ENCODE measurements around the gene XPNPEP1.

The XPNPEP1 gene

DNA sequence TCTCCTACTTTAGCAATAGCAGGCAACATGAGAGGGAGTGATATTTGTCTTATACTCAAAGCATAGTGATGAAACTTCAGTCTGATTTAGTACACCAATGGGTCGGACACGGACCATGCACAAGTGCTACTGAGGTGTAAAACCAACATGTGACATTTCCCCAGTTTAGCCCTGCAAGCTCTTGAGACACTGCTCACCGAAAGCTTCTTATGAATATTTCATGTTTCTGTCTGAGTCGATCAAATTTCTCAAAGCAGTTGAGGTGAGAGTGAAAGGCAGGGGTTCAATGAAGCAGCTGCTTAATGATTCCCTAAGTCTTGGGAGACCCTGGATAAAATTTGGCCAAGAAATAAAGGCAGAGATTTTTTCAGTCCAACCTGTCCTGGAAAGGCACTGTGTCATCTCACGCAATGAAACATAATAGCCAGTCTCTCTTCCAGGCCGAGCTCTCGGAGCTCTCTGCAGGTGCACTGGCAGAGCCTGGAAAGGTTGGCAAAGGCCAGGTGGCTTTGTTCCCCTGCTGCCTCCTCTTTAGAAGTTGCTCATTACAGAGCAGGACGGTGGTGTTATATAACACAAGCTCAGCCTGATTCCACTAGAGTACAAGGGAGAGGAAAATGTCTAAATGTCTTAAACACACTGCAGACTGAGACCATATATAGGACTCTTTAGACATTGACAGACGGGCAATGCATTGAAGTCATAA, 33.9 kb upstream of the XPNPEP1 start:
- TF ChIP-seq, protein P1, sequence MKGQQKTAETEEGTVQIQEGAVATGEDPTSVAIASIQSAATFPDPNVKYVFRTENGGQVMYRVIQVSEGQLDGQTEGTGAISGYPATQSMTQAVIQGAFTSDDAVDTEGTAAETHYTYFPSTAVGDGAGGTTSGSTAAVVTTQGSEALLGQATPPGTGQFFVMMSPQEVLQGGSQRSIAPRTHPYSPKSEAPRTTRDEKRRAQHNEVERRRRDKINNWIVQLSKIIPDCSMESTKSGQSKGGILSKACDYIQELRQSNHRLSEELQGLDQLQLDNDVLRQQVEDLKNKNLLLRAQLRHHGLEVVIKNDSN (IDR thresholded peaks at IDR 0.05) = no peak
- TF ChIP-seq NFIC (IDR thresholded peaks at IDR 0.05) = peak; percentile 62; the same call in 1 of the 2 replicates
- peak; percentile 61; the same call in 1 of the 2 replicates for TF ChIP-seq TCF12 (IDR thresholded peaks at IDR 0.05; ENCODE audit: low read depth)

- no peak for TF ChIP-seq TCF12 (IDR thresholded peaks at IDR 0.05; ENCODE audit: low read depth)
- TF ChIP-seq ZBTB7A (IDR thresholded peaks at IDR 0.05; ENCODE audit: low read depth) = no peak
- TF ChIP-seq, protein P2, sequence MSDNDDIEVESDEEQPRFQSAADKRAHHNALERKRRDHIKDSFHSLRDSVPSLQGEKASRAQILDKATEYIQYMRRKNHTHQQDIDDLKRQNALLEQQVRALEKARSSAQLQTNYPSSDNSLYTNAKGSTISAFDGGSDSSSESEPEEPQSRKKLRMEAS (IDR thresholded peaks at IDR 0.05) = peak; percentile 63
- peak; percentile 84 for TF ChIP-seq YY1 (IDR thresholded peaks at IDR 0.05; ENCODE audit: low read depth)
- no peak for TF ChIP-seq EGR1 (IDR thresholded peaks at IDR 0.05)
- peak; percentile 59 for TF ChIP-seq RAD21 (IDR thresholded peaks at IDR 0.05; ENCODE audit: low read depth)
Measured at GRCh38 chr10:109956454-109957091, 33.3 kb upstream of the XPNPEP1 start.

DNA sequence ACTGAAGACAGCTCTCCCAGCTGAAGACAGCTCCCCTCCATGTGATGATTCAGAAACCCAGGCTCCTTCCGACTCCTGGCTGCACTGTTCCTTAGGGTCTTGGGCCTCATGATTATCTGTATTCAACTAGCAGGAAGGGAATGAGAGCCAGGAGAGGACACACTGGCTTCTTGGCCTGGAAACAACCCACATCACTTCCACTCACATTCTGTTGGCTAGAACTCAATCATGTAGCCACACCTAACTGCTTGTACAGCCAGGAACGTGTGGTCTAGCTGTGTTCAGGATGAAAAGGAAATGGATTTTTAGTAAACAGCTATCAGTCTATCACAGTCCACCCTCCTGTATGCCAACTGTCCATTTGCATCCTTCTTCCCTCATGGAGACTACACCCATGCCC, 30.5 kb upstream of the XPNPEP1 start:
- no peak for TF ChIP-seq EP300 (IDR thresholded peaks at IDR 0.05; ENCODE audit: borderline replicate concordance)
- TF ChIP-seq, protein P1 (IDR thresholded peaks at IDR 0.05) = no peak
- TF ChIP-seq ZBTB7A (IDR thresholded peaks at IDR 0.05; ENCODE audit: low read depth) = no peak
- TF ChIP-seq, protein P2 (IDR thresholded peaks at IDR 0.05) = no peak
- no peak for TF ChIP-seq RAD21 (IDR thresholded peaks at IDR 0.05; ENCODE audit: low read depth)
- TF ChIP-seq CREB1 (IDR thresholded peaks at IDR 0.05; ENCODE audit: low read depth) = no peak
- no peak for TF ChIP-seq YY1 (IDR thresholded peaks at IDR 0.05; ENCODE audit: low read depth)
- no peak for TF ChIP-seq TCF12 (IDR thresholded peaks at IDR 0.05; ENCODE audit: low read depth)

DNA sequence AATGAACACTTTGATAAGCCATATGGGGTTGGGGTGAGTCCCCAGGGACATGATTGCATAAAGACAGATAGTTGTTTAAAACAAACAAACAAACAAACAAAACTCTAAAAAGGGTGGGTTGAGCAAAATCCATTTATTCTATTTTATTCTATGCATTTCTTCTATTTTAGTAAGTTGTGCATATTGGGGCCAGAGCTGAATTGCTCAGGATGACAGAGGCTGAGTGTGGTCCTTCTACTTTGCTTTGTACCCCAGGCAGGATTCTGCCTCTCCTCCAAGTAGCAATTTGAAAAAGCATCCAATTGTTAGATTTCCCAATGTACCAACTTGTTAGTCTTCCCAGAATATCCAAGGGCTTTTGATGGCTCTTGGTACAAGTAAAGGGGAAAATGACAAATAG, 29.2 kb upstream of the XPNPEP1 start:
- TF ChIP-seq FOXM1 (IDR thresholded peaks at IDR 0.05; ENCODE audit: borderline replicate concordance, low read depth) (no peak), CREB1 (IDR thresholded peaks at IDR 0.05; ENCODE audit: low read depth) (no peak), EGR1 (IDR thresholded peaks at IDR 0.05) (no peak), TAF1 (IDR thresholded peaks at IDR 0.05; ENCODE audit: low read depth) (no peak), YY1 (IDR thresholded peaks at IDR 0.05; ENCODE audit: low read depth) (no peak), ZBTB7A (IDR thresholded peaks at IDR 0.05; ENCODE audit: low read depth) (no peak), TCF12 (IDR thresholded peaks at IDR 0.05; ENCODE audit: low read depth) (no peak), NFIC (IDR thresholded peaks at IDR 0.05) (no peak), EP300 (IDR thresholded peaks at IDR 0.05; ENCODE audit: borderline replicate concordance) (no peak), TEAD4 (IDR thresholded peaks at IDR 0.05) (no peak), CEBPB (IDR thresholded peaks at IDR 0.05) (no peak), REST (IDR thresholded peaks at IDR 0.05; ENCODE audit: low read depth) (no peak), RAD21 (IDR thresholded peaks at IDR 0.05; ENCODE audit: low read depth) (no peak)
- TF ChIP-seq, protein P1 (IDR thresholded peaks at IDR 0.05) = no peak
- TF ChIP-seq, protein P2 (IDR thresholded peaks at IDR 0.05) = no peak

DNA sequence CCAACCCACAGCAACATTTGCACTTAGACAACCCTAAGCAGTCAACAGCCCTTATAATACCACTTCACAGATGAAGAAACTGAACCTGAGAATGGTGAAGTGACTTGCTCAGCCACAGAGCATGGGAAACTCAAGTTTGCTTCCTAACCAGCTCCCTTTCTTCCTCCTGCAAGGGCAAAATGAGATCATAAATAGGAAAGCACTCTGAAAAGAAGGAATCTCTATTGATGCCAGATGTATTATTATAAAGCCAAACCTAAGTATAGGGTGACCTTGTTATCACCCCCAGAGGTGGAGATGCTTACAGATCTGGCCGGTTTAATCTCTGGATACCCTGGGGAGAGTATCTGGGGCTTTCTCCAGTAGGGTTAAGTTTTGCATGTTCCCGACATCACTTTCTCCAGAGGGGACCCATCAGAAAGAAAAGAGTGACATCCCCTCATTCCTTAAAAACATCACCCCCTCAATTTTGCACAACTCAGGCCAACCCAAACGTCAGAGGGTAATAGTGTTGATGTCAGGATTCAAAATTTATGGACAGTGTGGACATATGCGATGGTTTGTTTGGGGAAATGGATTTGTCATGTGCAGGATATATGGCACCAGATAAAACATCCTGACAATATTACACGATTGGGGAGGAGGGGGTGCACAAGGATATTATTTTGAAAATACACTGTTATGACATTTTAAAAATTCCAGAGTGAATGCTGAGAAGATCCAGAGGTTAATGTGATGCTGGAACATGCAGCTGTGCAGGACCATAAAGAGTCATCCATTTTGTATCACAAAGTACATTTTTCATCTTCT, 24.0 kb upstream of the XPNPEP1 start:
- TF ChIP-seq, protein P2 (IDR thresholded peaks at IDR 0.05) = no peak
- no peak for TF ChIP-seq EP300 (IDR thresholded peaks at IDR 0.05; ENCODE audit: borderline replicate concordance)
- TF ChIP-seq FOXM1 (IDR thresholded peaks at IDR 0.05; ENCODE audit: borderline replicate concordance, low read depth) = no peak
- no peak for TF ChIP-seq YY1 (IDR thresholded peaks at IDR 0.05; ENCODE audit: low read depth)
- no peak for TF ChIP-seq CEBPB (IDR thresholded peaks at IDR 0.05)
- no peak for TF ChIP-seq CREB1 (IDR thresholded peaks at IDR 0.05; ENCODE audit: low read depth)
- no peak for TF ChIP-seq RAD21 (IDR thresholded peaks at IDR 0.05; ENCODE audit: low read depth)
- no peak for TF ChIP-seq NFIC (IDR thresholded peaks at IDR 0.05)
- no peak for TF ChIP-seq ZBTB7A (IDR thresholded peaks at IDR 0.05; ENCODE audit: low read depth)
- no peak for TF ChIP-seq REST (IDR thresholded peaks at IDR 0.05; ENCODE audit: low read depth)
- TF ChIP-seq EGR1 (IDR thresholded peaks at IDR 0.05) = no peak
- TF ChIP-seq, protein P1 (IDR thresholded peaks at IDR 0.05) = no peak
- no peak for TF ChIP-seq TEAD4 (IDR thresholded peaks at IDR 0.05)
- no peak for TF ChIP-seq TCF12 (IDR thresholded peaks at IDR 0.05; ENCODE audit: low read depth)
- TF ChIP-seq TAF1 (IDR thresholded peaks at IDR 0.05; ENCODE audit: low read depth) = no peak

Data from Ishikawa (cell line).